ENCODE results near the gene SMIM28.

DNA sequence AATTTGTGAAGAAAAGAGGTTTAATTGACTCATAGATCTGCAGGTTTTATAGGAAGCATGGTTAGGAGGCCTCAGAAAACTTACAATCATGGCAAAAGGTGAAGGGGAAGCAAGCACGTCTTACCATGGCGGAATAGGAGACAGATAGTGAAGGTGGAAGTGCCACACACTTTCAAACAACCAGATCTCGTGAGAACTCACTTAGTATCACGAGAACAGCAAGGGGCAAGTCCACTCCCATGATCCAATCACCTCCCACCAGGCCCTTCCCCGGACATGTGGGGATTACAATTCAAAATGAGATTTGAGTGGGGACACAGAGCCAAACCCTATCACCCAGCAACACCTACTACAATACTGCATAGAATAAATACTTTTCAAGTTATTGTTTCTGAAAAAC lies 19.0 kb downstream of the SMIM28 start:
- TF ChIP-seq, protein P1, sequence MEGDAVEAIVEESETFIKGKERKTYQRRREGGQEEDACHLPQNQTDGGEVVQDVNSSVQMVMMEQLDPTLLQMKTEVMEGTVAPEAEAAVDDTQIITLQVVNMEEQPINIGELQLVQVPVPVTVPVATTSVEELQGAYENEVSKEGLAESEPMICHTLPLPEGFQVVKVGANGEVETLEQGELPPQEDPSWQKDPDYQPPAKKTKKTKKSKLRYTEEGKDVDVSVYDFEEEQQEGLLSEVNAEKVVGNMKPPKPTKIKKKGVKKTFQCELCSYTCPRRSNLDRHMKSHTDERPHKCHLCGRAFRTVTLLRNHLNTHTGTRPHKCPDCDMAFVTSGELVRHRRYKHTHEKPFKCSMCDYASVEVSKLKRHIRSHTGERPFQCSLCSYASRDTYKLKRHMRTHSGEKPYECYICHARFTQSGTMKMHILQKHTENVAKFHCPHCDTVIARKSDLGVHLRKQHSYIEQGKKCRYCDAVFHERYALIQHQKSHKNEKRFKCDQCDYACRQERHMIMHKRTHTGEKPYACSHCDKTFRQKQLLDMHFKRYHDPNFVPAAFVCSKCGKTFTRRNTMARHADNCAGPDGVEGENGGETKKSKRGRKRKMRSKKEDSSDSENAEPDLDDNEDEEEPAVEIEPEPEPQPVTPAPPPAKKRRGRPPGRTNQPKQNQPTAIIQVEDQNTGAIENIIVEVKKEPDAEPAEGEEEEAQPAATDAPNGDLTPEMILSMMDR (IDR thresholded peaks at IDR 0.05; ENCODE audit: low read length), result no peak
- TF ChIP-seq EZH2 (optimal IDR thresholded peaks at IDR 0.05; ENCODE audit: low read depth, low read length), result no peak

Data from MM.1S (cell line).